ENCODE results near the gene TBC1D10B.

DNA sequence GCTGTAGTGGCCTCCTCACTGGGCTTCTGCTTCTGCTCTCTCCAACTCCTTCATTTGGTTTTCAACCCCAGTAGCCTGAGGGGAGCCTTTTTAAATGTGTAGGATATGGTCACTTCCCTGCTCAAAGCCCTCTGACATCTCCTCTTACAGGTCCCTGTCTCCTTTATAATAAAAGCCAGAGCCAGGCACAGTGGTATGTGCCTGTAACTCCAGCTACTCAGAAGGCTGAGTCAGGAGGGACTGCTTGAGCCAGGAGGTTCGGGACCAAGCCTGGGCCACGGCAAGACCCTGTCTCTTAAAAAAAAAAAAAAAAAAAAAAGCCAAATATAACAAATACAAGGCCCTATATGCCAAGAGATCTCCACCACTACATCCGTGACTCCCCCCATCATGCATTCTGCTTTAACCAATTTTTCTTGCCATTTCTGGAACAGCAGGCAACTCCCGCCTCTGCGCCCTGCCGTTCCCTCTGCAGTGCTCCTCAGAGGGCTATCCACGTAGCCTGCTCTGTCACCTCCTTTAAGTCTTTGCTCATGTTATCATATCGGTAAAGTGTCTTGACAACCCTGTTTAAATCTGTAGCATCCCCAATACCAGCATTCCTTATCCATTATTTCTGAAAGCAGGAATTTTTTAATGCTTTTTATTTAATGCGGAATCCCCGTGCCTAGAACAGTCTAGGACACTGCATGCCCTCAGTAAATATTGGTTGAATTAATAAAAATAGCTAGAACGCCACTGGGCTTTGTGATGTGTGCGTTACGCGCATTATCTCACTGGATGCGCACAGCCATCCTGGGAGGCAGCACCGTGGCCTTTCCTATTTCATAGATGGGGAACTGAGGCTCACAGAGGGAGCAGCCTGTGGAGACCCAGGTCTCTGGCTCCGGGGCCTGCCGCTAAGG lies 46.6 kb upstream of the TBC1D10B start:
- TF ChIP-seq EZH2phosphoT487 (IDR thresholded peaks at IDR 0.05; ENCODE audit: borderline replicate concordance, low read length) = no peak
- TF ChIP-seq, protein P1, sequence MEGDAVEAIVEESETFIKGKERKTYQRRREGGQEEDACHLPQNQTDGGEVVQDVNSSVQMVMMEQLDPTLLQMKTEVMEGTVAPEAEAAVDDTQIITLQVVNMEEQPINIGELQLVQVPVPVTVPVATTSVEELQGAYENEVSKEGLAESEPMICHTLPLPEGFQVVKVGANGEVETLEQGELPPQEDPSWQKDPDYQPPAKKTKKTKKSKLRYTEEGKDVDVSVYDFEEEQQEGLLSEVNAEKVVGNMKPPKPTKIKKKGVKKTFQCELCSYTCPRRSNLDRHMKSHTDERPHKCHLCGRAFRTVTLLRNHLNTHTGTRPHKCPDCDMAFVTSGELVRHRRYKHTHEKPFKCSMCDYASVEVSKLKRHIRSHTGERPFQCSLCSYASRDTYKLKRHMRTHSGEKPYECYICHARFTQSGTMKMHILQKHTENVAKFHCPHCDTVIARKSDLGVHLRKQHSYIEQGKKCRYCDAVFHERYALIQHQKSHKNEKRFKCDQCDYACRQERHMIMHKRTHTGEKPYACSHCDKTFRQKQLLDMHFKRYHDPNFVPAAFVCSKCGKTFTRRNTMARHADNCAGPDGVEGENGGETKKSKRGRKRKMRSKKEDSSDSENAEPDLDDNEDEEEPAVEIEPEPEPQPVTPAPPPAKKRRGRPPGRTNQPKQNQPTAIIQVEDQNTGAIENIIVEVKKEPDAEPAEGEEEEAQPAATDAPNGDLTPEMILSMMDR (conservative IDR thresholded peaks at IDR 0.05; ENCODE audit: low read depth, low read length) = no peak

All from PC-3 (cell line).